K562 (cell line): ENCODE results near the gene INSR. TPM values are rescaled to one million over a fixed set of nuclear protein-coding genes. Genes with fewer than 3 reads are reported as not detected.

ENCODE experiments used
- ATAC-seq: fragments of 200-7000 bp; cut with Tn5 transposase; 3 replicates; pipeline ENCODE4 v1.9.1; 2020; ENCODE audit warnings: moderate library complexity
- BruUV-seq: library from RNA; stranded (reverse); fragments of 400-500 nt; replicated peaks from 2 replicates; lab custom pipeline; 2021; lab: Mats Ljungman, UMichigan
- CTCF ChIA-PET: fragments of 300-600 bp; formaldehyde crosslinking; extraction: SDS; loops from one replicate; lab custom pipeline; 2021; ENCODE audit warnings: low intra/inter-chr PET ratio; lab: Yijun Ruan, JAX
- POLR2A ChIA-PET: fragments of 300-600, 350-650 bp; sonication (Branson Sonifier 250); formaldehyde crosslinking; extraction: SDS; loops from one replicate; lab custom pipeline; 2021; ENCODE audit warnings: antibody characterized with exemption, inconsistent platforms; lab: Yijun Ruan, JAX
- DNase-seq, 4 experiments: peaks; one replicate each; pipeline versions ENCODE4 v3.0.0 to v3.0.0-alpha.2; 2011 to 2018; ENCODE audit warnings: low spot score in 3 of 4, mixed read lengths in 3 of 4; ENCODE audit errors: extremely low read depth in 1 of 4
- FAIRE-seq: peaks from 2 replicates; lab custom pipeline; 2011; peaks lifted over from hg19 to GRCh38; lab: Jason Lieb, UNC
- H2AFZ ChIP-seq: 2 replicates; pipeline ENCODE4 v1.6.0; 2011; ENCODE audit warnings: low read depth, low read length, control low read depth, inconsistent platforms
- H3K27ac ChIP-seq: fragments of 200-600 bp; 3 replicates; pipeline ENCODE4 v1.8.0; 2011; ENCODE audit warnings: low read depth, mild to moderate bottlenecking, control low read depth, inconsistent platforms, low read length, moderate library complexity, mixed read lengths; ENCODE audit errors: extremely low read depth
- H3K27me3 ChIP-seq, 2 experiments: fragments of 300-600 bp in 1 of 2; 2 replicates in 1 of 2; 3 replicates in 1 of 2; pipeline versions ENCODE4 v1.6.0 to v1.8.0; 2011; ENCODE audit warnings: inconsistent platforms in 2 of 2, low read length in 2 of 2, mild to moderate bottlenecking in 1 of 2, mixed read lengths in 1 of 2, moderate library complexity in 1 of 2; ENCODE audit not compliant: control insufficient read depth in 2 of 2, insufficient read depth in 2 of 2
- H3K36me3 ChIP-seq: fragments of 300-600 bp; 3 replicates; pipeline ENCODE4 v1.8.0; 2011; ENCODE audit warnings: mild to moderate bottlenecking, low read length, inconsistent platforms; ENCODE audit not compliant: control insufficient read depth, insufficient read depth
- H3K4me1 ChIP-seq, 2 experiments: fragments of 200-600 bp in 1 of 2; replicated peaks in 1 of 2; 2 replicates in 1 of 2; 3 replicates in 1 of 2; pipeline versions ENCODE4 v1.5.1 to v1.8.0; 2011; ENCODE audit warnings: inconsistent platforms in 2 of 2, low read length in 2 of 2, mild to moderate bottlenecking in 1 of 2, mixed read lengths in 1 of 2, moderate library complexity in 1 of 2; ENCODE audit not compliant: control insufficient read depth in 2 of 2, insufficient read depth in 2 of 2
- H3K4me2 ChIP-seq: 2 replicates; pipeline ENCODE4 v1.6.1; 2011; ENCODE audit warnings: low read length, control low read depth, inconsistent platforms, mixed read lengths; ENCODE audit not compliant: insufficient read depth
- H3K4me3 ChIP-seq: fragments of 200-600 bp; sonication (generic), shearing (Covaris generic); 2 replicates; pipeline ENCODE4 v1.5.1; 2016; ENCODE audit warnings: control low read depth, inconsistent platforms
- H3K79me2 ChIP-seq: fragments of 200-600 bp; 3 replicates; pipeline ENCODE4 v1.8.0; 2011; ENCODE audit warnings: low read length, inconsistent platforms; ENCODE audit not compliant: control insufficient read depth, insufficient read depth
- H3K9ac ChIP-seq, 2 experiments: 2 replicates each; pipeline versions ENCODE4 v1.6.0 to v1.6.1; 2011; ENCODE audit warnings: low read depth in 2 of 2, low read length in 2 of 2, control low read depth in 1 of 2, inconsistent platforms in 1 of 2, mild to moderate bottlenecking in 1 of 2, mixed read lengths in 1 of 2; ENCODE audit not compliant: insufficient read depth in 1 of 2
- H3K9me1 ChIP-seq: one replicate; pipeline ENCODE4 v1.6.0; 2011; ENCODE audit warnings: inconsistent platforms, mild to moderate bottlenecking, low read length, moderate library complexity; ENCODE audit not compliant: control insufficient read depth, insufficient read depth
- H3K9me3 ChIP-seq: replicated peaks from 2 replicates; pipeline ENCODE4 v1.5.1; 2011; ENCODE audit warnings: low read depth, low read length, inconsistent platforms; ENCODE audit not compliant: control insufficient read depth, insufficient read depth
- H4K20me1 ChIP-seq: replicated peaks from 2 replicates; pipeline ENCODE4 v1.6.1; 2011; ENCODE audit warnings: low read length, inconsistent platforms, mixed read lengths; ENCODE audit not compliant: control insufficient read depth, insufficient read depth
- CAMTA2 ChIP-seq: fragments of 250-450 bp; sonication (Bioruptor Pico); conservative IDR thresholded peaks from 2 replicates; pipeline ENCODE4 v1.5.1; 2022
- CBFA2T2 ChIP-seq: fragments of 450-650 bp; conservative IDR thresholded peaks from 2 replicates; pipeline ENCODE4 v1.6.1; 2017; ENCODE audit warnings: mild to moderate bottlenecking
- ESRRA ChIP-seq: fragments of 450-650 bp; IDR thresholded peaks from 2 replicates; pipeline ENCODE4 v1.6.1; 2014; ENCODE audit warnings: low read depth, mild to moderate bottlenecking, moderate library complexity, borderline replicate concordance
- FOSL1 ChIP-seq: fragments of 200-800 bp; sonication (Bioruptor generic); conservative IDR thresholded peaks from 2 replicates; pipeline ENCODE4 v1.6.1; 2016; ENCODE audit warnings: missing genetic modification characterization, missing compliant biosample characterization
- GABPB1 ChIP-seq: sonication (generic); formaldehyde crosslinking; IDR thresholded peaks from 2 replicates; pipeline ENCODE4 v1.8.0; 2022; ENCODE audit warnings: mild to moderate bottlenecking, missing genetic modification reagents
- HEY1 ChIP-seq: fragments of 250-450 bp; sonication (Bioruptor Pico); IDR thresholded peaks from 2 replicates; pipeline ENCODE4 v1.5.0; 2020; ENCODE audit warnings: mild to moderate bottlenecking, moderate library complexity, borderline replicate concordance
- MCM3 ChIP-seq: fragments of 450-650 bp; IDR thresholded peaks from 2 replicates; pipeline ENCODE4 v1.6.1; 2016
- MCM5 ChIP-seq: fragments of 450-650 bp; IDR thresholded peaks from 2 replicates; pipeline ENCODE4 v1.6.1; 2016; ENCODE audit warnings: low read depth
- RUNX1 ChIP-seq: sonication (generic); IDR thresholded peaks from 2 replicates; pipeline ENCODE4 v1.6.1; 2016; ENCODE audit warnings: antibody characterized with exemption, low read depth
- ZNF133 ChIP-seq: fragments of 250-450 bp; sonication (Bioruptor Pico); IDR thresholded peaks from 2 replicates; pipeline ENCODE4 v1.4.0; 2020; ENCODE audit warnings: mild to moderate bottlenecking
- ZNF263 ChIP-seq: sonication (generic); formaldehyde crosslinking; IDR thresholded peaks from 2 replicates; pipeline ENCODE4 v1.8.0; 2022; ENCODE audit warnings: mild to moderate bottlenecking, missing genetic modification reagents, borderline replicate concordance
- WGBS: fragments of 100-300 bp; shearing (Covaris generic); methylation state at CpG from one replicate; pipeline ENCODE4 v1.1.6; 2016; ENCODE audit warnings: low coverage, mixed read lengths; ENCODE audit not compliant: insufficient coverage; ENCODE audit errors: missing lambda C conversion rate; 5-methylcytosine and 5-hydroxymethylcytosine counted together
- in situ Hi-C: fragments of 300-500 bp; cut with MboI; formaldehyde crosslinking; loops from 4 replicates; pipeline ENCODE4 v1.15.0; 2018; ENCODE audit warnings: inconsistent platforms, mixed read lengths
- intact Hi-C: fragments of 100-400 bp; cut with micrococcal nuclease; formaldehyde crosslinking; loops from 2 replicates; pipeline ENCODE4 v1.14.2; 2022
- polyA plus RNA-seq, 8 experiments: library from polyadenylated mRNA; depleted of rRNA in 4 of 8; stranded (reverse) in 5 of 8; unstranded in 3 of 8; fragments of >200 nt; fragmentation: Nextera tagmentation in 2 of 8; fragmentation: Illumina TruSeq in 1 of 8; extraction: Ambion mirVana in 2 of 8; extraction: Trizol in 1 of 8; gene quantifications; 2 replicates each; pipeline versions ENCODE4 v1.2.1 to v1.2.3, GENCODE V29; 2011 to 2014; ENCODE audit warnings: inconsistent platforms in 1 of 8, missing spikeins in 1 of 8
- total RNA-seq, 7 experiments: library from RNA; depleted of rRNA in 6 of 7; stranded (reverse); fragments of >200 nt in 6 of 7; fragmentation: Illumina TruSeq in 2 of 7; extraction: Trizol in 2 of 7; gene quantifications; 2 replicates each; pipeline versions ENCODE4 v1.2.1 to v1.2.3, GENCODE V29; 2011 to 2021; ENCODE audit warnings: low replicate concordance in 1 of 7
- TF ChIP-seq, protein P1 (sequence below), 2 experiments: fragments of 450-650 bp in 1 of 2; sonication (generic) in 1 of 2; formaldehyde crosslinking in 1 of 2; IDR thresholded peaks in 1 of 2; conservative IDR thresholded peaks in 1 of 2; 2 replicates each; pipeline versions ENCODE4 v1.6.1 to v1.8.1; 2016 to 2023; ENCODE audit warnings: mild to moderate bottlenecking in 2 of 2, moderate library complexity in 2 of 2, inconsistent platforms in 1 of 2, missing genetic modification reagents in 1 of 2

INSR gene
- total and polyA plus RNA-seq, 9 of the 15 experiments (the other 6 are each of a cell fraction or from before 2014, with no cell fraction given), result 0.04 to 0.88 (median 0.41) TPM

DNA sequence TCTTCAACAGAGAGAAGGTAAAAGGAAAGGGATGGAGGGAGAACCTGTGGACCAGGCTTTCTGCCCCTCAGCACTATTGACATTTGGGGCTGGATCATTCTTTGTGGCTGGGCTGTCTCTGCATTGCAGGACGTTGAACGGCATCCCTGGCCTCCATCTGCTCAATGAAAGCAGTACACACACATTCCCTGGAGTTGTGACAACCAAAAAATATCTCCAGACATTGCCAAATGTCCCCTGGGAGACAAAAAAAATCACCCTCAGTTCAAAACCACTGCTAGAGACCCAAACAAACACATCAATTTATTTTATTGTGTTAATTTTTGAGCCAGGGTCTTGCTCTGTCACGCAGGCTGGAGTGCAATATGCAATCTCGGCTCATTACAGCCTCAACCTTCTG, 43.3 kb downstream of the INSR start:
- no TSS peak for BruUV-seq
- FAIRE-seq, result no peak
- H4K20me1 ChIP-seq, result no peaks in the 10 kb centered on the region
- no peak overlapping the region for H3K4me2 ChIP-seq
- H3K79me2 ChIP-seq, result no peaks in the 10 kb centered on the region
- no peaks in the 10 kb centered on the region for H3K9me1 ChIP-seq
- H3K27ac ChIP-seq, result no peak overlapping the region
- H3K9ac ChIP-seq, result no peak overlapping the region
- ChIA-PET POLR2A (no interaction called here), CTCF (no interaction called here)
- TF ChIP-seq ZNF263 (no peak), HEY1 (CRISPR knock-in tag) (no peak), RUNX1 (no peak), ESRRA (no peak), MCM5 (no peak), CAMTA2 (CRISPR knock-in tag) (no peak), CBFA2T2 (no peak), ZNF133 (CRISPR knock-in tag) (no peak), MCM3 (no peak), GABPB1 (CRISPR knock-in tag) (no peak), FOSL1 (no peak)
- TF ChIP-seq, protein P1, sequence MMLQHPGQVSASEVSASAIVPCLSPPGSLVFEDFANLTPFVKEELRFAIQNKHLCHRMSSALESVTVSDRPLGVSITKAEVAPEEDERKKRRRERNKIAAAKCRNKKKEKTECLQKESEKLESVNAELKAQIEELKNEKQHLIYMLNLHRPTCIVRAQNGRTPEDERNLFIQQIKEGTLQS (IDR thresholded peaks at IDR 0.05), result no peak
- TF ChIP-seq, protein P1 (CRISPR knock-in tag; conservative IDR thresholded peaks at IDR 0.05), result no peak
- H3K27me3 ChIP-seq, result peaks cover 2 to 16% of the 10 kb centered on the region in 2 experiments; a peak in 2 of 5 replicates
- DNase-seq, result peak in 1 of 4 experiments; percentile 2
- no peaks in the 10 kb centered on the region; a peak in 1 of 5 replicates for H3K4me1 ChIP-seq
- H3K4me3 ChIP-seq, result no peak overlapping the region
- in situ Hi-C loops (no loop called here), intact Hi-C loops (no loop called here)
- no peak for ATAC-seq
- 0% methylated on average over 4 of the region's 4 CpGs for WGBS
- no peak overlapping the region for H2AFZ ChIP-seq
- 0 out of 2 replicates have a peak, but pooled peaks cover 2% of the 10 kb centered on the region for H3K9me3 ChIP-seq
- H3K36me3 ChIP-seq, result no peaks in the 10 kb centered on the region
